GM19240 (cell line): ENCODE measurements around the gene NEURL2.
"Not testable (repeated sequence)": the region's sequence is repeated elsewhere in the genome, so short reads cannot be mapped to it uniquely, and the experiment has no call there.

Source experiments
- DNase-seq: peaks from one replicate; pipeline ENCODE4 v3.0.0; 2011; ENCODE audit warnings: low spot score; ENCODE audit not compliant: insufficient read length

The NEURL2 gene

DNA sequence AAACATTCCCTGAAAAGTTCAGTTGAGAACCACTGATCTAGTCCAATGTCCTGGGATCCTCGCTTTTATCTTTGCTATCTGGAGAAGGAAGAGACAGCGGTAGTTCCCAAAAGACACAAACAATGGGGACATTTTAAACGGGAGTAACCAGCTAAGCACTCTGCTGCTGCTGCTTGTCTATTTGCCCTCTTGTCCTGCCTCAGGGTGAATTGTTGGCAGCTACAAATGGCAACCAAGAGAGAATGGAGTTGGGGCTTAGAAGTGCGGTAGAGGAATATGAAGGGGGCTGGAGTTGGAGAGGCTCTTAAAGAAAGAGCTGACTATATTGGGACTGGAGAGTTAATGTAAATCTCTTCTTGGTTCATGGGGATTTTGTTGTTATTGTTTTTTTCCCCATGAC is 16.4 kb downstream of the NEURL2 start:
- DNase-seq: no peak

DNA sequence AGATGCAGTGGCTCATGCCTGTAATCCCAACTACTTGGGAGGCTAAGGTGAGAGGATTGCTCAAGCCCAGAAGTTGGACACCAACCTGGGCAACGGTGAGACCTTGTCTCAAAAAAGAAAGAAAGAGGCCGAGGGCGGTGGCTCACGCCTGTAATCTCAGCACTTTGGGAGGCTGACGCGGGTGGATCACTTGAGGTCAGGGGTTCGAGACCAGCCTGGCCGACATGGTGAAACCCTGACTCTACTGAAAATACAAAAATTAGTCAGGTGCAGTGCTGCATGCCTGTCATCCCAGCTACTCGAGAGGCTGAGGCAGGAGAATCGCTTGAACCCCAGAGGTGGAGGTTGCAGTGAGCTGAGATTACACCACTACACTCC is 16.9 kb downstream of the NEURL2 start:
- DNase-seq: not testable (repeated sequence)

DNA sequence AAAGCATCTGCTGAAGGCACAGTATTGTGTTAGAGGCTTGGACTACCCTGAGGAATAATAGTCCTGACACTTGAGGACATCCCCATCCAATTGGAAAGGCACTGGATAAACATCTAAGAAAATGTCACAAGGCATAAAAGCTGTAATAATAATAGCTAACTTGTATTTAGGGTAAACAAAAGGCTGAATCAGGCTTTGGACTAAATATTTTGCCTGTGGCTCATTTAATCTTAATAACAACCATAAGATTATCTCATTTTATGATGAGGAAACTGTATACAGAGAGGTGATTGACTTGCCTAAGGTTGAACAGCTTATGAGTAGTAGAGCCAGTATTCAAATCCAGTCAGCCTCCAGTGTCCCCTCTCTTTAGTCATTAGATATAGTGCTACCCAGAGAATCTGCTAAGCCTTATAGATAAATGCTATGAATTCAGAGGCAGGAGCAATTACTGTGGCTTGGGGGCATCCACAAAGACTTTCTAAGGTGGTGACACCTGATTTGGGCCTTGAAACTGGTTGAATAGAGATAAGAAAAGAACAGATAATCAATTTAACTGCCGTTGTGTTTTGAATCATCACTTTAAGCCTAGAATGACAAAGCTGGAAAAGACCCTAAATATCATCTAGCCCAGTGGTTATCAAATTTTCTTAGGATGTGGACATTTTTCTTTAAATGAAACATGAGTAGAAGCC is 17.5 kb downstream of the NEURL2 start:
- DNase-seq: no peak

DNA sequence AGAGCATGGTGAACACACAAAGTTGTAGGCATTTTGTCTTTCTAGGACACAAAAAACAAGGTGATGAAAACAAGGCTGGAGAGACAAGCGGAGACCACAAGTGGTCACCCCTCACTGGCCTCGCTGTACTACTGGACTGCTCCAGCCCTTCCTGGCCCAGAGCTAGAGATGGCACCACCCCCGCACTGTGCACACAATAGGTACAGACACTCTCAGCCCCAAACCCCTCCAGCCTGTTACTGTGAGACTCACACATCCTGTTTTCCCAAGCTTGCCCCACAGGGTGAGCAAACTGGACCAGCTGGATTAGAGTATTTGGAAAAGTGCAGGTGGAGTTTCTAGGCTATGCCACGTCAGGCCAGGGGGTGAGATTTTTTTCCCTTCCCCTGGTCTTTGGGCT is 18.4 kb downstream of the NEURL2 start:
- DNase-seq: no peak

DNA sequence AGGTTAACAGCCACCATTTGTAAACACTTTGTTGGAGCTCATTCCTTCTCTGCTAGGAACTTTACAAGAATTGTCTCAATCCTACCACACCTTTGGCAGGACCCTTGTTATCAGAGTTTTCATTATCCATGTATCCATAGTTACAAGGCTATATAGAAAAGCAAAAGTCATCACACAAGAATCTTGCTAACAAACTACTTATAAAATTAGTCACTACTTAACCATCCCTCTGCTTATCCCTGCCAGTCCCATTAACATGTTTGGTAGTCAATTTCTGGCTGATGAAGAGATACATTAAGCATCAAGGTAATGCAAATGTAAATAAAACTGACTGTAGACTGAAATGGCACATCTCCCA is 23.2 kb downstream of the NEURL2 start:
- DNase-seq: no peak

DNA sequence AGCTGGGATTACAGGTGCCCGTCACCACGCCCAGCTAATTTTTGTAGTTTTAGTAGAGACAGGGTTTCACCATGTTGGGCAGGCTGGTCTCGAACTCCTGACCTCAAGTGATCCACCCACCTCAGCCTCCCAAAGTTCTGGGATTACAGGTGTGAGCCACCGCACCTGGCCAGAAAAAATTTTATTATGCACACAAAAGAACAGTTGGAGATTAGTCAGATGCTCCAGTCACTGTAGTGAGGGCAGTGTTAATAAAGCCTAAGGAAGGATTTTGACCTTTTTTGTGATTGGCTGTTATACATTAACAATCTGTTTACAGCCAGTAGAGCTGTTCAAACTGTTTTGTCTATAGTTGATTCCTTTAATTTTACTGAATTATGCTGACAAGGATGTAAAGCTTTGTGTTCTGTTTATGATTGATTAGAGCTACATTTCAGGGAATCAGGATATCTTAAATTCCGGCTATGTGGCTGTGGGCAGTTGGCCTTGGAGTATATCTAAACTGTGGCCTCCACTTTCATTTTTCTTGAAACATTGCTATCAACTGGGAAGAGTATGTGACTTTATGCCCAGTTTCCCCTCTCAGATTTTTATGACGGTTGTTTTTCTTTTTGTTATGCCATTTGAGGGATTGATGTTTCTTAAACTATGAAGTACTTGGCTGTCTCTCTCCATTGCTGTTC is 23.7 kb downstream of the NEURL2 start:
- DNase-seq: no peak

DNA sequence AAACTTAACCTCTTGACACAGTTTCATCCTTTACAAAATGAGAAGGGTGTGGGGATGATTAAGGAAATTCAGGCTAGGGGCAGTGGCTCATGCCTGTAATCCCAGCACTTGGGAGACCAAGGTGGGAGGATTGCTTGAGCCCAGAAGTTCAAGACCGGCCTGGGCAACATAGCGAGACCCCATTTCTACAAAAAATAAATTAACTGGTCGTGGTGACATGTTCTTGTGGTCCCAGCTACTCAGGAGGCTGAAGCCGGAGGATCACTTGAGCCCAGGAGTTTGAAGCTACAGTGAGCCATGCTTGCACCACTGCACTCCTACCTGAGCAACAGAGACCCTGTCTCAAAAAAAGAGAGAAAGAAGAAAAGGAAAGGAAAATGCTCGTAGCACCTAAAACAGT is 24.6 kb downstream of the NEURL2 start:
- DNase-seq: no peak

DNA sequence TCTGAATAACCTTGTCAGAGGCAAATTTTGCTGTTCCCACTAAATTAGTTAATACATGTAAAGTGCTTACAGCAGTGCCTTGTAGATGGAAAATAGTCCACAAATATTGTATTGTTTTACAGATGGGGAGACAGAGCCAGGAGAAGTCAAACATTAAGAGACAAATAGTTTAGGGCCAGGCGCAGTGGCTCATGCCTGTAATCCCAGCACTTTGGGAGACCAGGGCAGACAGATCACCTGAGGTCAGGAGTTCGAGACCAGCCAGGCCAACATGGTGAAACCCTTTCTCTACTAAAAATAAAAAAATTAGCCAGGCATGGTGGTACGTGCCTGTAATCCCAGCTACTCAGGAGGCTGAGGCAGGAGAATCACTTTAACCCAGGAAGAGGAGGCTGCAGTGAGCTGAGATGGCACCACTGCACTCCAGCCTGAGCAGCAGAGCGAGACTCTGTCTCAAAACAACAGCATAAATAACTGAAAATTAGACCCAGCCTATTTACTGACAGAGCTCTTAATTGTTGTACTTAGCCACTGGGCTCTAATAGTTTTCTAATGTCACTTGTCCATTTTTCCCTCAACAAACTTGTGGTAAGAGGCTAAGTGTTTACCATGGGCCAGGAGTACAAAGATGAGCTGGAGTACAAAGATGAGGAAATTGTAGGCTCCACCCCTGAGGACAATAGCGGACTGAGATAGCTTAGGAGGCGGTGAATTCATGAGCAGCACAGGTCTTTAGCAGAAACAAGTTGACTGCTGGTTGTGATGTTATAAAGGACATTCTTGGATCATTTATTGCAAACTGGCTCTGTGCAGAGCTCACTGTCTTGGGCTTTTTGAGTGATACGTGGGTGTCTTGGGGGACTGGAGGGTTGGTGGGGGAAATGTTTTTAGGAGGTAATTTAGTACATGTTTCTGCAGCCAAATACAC is 27.2 kb downstream of the NEURL2 start:
- DNase-seq: no peak

DNA sequence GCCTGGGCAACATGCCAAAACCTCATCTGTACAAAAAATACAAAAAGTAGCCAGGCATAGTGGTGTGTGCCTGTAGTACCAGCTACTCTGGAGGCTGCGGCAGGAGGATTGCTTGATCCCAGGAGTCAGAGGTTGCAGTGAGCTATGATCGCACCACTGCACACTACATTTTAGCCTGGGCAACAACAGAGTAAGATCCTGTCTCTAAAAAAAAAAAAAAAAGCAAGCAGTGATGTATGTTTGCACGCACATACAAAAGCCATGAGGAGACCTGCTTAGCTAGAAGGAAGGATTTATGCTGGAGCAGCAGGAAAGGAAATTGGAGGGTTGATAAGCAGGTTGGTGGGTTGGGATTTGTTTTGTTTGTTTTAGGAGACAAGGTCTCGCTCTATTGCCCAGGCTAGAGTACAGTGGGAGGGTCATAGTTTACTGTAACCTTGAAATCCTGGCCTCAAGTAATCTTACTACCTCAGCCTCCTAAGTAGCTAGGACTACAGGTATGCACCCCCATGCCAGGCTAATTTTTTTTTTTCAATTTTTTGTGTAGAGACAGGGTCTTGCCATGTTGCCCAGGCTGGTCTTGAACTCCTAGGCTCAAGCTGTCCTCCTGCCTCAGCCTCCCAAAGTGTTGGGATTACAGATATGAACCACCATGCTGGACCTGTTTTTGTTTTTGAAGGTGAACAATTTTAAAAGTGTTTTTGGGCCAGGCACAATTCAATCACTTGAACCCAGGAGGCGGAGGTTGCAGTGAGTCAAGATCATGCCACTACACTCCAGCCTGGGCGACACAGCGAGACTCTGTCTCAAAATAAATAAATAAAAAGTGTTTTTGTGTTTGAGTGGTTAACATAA is 29.6 kb downstream of the NEURL2 start:
- DNase-seq: no peak

DNA sequence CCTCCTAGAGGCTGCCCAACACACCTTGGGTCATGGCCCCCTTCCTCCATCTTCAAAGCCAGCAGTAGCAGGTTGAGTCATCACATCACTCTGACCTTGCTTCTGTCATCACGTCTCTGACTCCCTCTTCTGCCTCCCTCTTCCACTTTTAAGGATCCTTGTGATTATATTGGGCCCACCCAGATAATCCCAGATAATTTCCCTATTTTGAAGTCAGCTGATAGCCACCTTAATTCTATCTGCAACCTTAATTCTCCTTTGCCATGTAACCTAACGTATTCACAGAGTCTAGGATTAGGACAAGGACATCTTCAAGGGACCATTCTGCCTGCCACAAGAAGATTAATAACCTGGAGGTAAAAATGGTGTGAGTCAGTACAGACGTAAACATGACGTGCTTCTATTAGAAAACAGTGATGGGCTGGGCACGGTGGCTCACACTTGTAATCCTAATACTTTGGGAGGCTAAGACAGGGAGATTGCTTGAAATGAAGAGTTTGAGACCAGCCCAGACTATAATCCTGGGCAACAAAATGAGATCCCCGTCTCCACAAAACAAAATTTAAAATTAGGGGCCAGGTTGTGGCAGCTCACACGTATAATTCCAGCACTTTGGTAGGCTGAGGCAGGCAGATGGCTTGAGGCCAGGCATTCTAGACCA is 30.3 kb downstream of the NEURL2 start:
- DNase-seq: no peak

DNA sequence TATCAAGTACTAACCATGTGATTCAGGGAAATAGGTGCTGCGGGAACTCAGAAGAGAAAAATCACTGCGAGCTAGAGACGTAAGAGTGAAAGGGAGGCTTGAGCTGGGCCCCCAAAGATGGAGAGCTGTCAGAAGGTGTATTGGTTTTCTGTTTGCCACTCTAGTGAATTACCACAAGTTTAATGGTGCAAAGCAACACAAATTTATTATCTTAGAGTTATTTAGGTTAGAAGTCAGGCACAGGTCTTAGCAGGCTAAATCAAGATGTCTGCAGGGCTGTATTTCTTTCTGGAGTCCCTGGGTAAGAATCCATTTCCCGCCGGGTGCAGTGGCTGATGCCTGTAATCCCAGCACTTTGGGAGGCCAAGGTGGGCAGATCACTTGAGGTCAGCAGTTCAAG is 31.1 kb downstream of the NEURL2 start:
- no peak for DNase-seq

DNA sequence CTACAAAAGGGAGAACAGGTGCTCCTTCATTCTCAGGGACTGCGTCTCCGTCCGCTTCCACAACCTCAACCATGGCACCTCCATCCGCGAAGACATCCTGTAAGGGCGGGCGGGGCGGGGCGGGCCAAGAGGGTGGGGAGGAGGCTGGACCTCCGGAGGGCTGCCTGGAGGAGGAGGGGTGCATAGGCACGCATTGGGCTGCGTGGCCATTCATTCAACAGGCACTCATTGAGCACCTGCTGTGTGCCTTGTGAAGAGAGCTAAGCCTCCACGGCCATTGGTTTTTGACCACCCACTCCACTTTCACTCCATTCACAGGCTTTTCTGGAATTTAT is 33.2 kb downstream of the NEURL2 start:
- DNase-seq: peak; percentile 62

DNA sequence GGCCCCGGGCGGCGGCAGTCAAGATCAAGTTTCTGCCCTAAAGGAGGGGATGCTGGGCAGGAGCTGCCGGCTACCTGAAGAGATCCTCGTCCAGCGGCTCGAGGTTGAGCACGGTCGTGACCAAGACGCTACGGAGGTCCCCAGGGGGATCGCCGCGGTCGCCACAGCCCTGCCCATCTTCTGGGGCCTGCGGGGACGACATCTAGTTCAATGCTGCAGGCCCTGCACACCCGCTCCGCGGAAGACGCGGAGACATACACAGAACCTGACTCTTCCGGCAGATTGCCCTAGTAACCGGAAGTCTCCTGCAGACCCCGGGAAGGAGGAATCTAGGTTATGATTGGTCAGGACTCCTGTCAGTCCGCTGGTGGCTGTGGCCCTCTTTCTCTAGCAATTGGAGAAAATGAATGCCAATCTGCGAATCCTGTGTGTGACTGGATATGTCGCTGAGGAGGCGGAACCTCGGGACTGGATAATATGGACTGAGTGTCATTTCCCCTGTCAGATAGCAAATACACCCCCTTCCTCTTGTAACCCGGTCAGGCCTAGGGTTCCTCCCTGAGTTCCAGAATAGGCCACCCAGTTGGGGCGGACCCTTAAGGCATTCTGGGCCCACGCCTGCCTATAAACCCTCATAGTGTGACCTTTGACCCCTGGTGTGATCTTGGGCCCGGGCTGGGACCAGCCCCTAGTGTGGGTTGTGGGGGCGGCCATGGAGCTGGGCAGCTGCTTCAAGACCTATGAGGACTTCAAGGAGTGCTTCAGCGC is 33.7 kb downstream of the NEURL2 start, which contains the start of the genes ACOT8 and ZSWIM3:
Gene ACOT8 (minus strand): TSS at position 279 of the 768 bp plus-strand sequence. CDS start 77 bp downstream, at position 202.
Gene ZSWIM3 (plus strand): TSS at position 501 of the 768 bp plus-strand sequence. CDS start 212 bp downstream, at position 713.
- DNase-seq: peak; percentile 96

DNA sequence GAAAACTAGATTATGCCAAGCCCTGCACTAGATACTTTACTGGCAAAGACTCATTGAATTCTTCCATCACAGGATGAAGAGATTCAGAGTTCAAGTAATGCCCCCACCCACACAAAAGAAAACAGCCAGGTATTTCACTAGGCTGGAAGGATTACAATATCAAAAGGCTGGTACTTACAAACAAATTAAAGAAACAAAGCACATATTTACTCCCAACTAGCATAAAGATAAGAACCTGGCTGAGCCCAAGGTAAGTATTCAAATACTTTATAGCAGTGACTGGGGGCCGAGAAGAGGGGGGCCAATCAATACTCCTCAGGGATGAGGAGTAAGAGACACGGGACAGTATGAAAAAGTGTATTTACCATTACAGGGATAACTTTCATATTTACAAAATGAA is 37.5 kb downstream of the NEURL2 start:
- DNase-seq: no peak

DNA sequence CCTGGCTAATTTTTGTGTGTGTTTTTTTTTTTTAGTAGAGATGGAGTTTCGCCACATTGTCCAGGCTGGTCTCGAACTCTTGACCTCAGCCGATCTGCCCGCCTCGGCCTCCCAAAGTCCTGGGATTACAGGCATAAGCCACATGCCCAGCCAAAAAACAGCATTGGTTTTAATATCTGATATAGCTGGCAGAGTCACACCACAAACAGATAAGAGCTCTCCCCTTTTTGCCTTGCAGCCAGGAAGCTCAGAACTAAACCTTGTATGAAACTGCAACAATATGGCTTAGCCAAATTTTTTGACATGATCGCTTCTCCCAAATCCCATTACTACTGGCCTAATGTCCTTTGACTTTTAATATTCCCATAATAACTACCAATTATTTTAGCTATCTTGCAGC is 38.7 kb downstream of the NEURL2 start:
- no peak for DNase-seq

DNA sequence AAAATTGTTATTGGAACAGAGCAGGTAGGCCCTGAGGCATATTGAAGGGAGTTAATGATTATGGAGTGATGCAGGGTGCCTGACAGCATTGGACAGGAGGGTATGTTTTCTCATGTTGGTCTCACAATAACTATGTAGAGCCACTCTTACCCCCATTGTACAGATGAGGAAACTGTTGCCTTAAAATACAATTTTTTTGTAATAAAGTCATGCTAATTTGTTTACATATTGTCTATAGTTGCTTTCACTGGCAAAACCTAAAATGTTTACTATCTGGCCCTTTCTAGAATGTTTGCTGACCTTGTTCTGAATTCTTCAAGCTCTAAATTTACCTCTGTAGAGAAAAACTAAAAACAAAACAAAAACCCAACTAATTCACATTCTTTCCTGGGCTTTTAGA is 39.5 kb downstream of the NEURL2 start:
- no peak for DNase-seq

DNA sequence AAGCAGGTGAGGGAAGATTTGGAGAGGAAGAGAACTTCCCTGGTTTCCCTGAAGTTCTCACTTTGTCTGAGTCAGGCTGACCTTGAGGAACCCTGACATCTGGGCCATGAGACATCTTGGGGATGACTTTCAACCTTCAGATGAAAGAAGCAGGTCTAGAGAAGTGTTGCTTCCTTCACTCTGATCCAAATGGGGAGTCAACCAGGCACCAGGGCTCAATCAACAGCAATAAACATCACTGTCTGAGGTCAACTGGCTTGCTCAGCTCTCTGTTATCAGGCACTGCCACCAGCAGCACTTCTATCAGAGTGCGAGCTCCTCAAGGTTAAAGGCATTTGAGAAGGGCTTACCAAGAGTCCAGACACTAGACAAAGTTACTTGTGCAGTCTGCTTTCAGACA is 40.1 kb downstream of the NEURL2 start:
- no peak for DNase-seq

DNA sequence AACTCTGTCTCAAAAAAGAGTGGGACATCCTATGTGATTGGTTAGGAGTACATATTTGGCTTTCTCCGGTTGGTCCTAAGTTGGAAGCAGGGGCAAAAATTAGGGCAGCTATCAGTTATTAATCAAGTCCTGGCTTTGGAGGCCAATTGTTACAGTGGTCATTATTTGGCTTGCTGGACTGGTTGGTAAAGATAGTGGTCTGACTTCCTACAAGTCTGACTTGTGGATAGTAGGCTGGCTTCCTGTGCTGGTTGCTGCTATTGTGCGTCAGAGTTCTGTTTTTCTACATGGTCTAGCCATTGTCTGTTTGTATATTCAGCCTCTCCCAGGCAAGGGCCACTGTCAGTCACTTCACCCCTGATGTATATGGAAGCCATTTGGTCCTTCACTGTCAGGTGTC is 40.8 kb downstream of the NEURL2 start:
- DNase-seq: no peak

DNA sequence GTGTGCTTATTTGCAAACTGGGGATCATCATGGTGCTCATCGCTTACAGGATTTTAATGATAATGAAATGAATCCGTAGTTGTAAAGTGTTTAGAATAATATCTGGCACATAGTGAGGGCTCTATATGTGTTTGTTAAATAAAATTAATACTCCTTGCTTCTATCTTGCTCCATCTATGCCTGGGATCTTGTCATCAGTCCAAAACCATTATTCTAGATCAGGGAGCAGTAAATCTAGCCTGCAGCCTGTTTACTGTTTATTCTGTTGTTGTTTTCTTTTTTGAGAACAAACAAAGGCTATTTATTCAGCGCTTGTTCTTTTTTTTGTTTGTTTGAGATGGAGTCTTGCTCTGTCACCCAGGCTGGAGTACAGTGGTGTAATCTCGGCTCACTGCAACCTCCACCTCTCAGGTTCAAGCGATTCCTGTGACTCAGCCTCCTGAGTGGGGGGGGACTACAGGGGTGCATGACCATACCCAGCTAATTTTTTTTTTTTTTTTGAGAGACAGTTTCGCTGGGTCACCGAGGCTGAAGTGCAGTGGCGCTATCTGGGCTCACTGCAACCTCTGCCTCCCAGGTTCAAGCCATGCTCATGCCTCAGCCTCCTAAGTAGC is 41.9 kb downstream of the NEURL2 start:
- no peak for DNase-seq

DNA sequence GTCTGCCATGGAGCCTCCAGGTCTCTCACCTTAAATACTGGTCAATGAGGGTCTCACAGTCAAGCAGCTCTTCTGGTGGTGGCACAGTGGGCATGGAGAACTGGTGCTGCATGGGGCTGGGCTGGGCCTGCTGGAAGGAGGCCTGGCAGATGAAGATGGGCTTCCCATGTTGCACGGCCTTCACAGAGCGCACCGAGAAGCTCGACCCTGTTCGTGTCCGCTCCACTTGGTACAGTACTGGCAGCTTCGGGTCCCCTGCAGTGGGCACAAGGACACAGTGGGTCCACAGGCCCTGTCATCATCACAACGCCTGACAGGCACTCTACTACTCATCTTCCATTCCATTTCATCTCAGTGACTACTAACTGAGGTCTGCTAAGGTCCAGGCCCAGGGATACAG is 42.6 kb downstream of the NEURL2 start:
- no peak for DNase-seq
